HG03457 (cell line): ENCODE results near the gene ENOX1.

ENCODE experiments used
- ATAC-seq: cut with Tn5 transposase; IDR thresholded peaks from one replicate; pipeline ENCODE4 v1.9.1; 2021; ENCODE audit warnings: moderate number of reproducible peaks; ENCODE audit not compliant: unreplicated experiment

ENOX1 gene

GRCh38 chr13:43492745-43493144 lies 294.0 kb downstream of the ENOX1 start:
- ATAC-seq: no peak

GRCh38 chr13:43492311-43492710 lies 294.5 kb downstream of the ENOX1 start:
- ATAC-seq: no peak

GRCh38 chr13:43489233-43489632 lies 297.5 kb downstream of the ENOX1 start:
- no peak for ATAC-seq

- no peak for ATAC-seq
Observed at GRCh38 chr13:43487885-43488284, 298.9 kb downstream of the ENOX1 start.

- ATAC-seq: no peak
Observed at GRCh38 chr13:43487461-43487860, 299.3 kb downstream of the ENOX1 start.

- no peak for ATAC-seq
Observed at GRCh38 chr13:43484432-43485225, 302.1 kb downstream of the ENOX1 start.

GRCh38 chr13:43483930-43484329 lies 302.8 kb downstream of the ENOX1 start:
- ATAC-seq: no peak

GRCh38 chr13:43482641-43483040 lies 304.1 kb downstream of the ENOX1 start:
- no peak for ATAC-seq

- ATAC-seq: no peak
Observed at GRCh38 chr13:43482026-43482425, 304.7 kb downstream of the ENOX1 start.

GRCh38 chr13:43478902-43479301 lies 307.9 kb downstream of the ENOX1 start:
- no peak for ATAC-seq

- ATAC-seq: no peak
Observed at GRCh38 chr13:43478211-43478610, 308.6 kb downstream of the ENOX1 start.

GRCh38 chr13:43475140-43475539 lies 311.6 kb downstream of the ENOX1 start:
- no peak for ATAC-seq

GRCh38 chr13:43473437-43473836 lies 313.3 kb downstream of the ENOX1 start:
- ATAC-seq: no peak

- ATAC-seq: no peak
Observed at GRCh38 chr13:43472980-43473379, 313.8 kb downstream of the ENOX1 start.

GRCh38 chr13:43472339-43472738 lies 314.4 kb downstream of the ENOX1 start:
- no peak for ATAC-seq

GRCh38 chr13:43470610-43471009 lies 316.2 kb downstream of the ENOX1 start:
- ATAC-seq: no peak

GRCh38 chr13:43469791-43470190 lies 317.0 kb downstream of the ENOX1 start:
- ATAC-seq: no peak

- no peak for ATAC-seq
Observed at GRCh38 chr13:43464578-43465264, 322.1 kb downstream of the ENOX1 start.

GRCh38 chr13:43448605-43449336 lies 338.0 kb downstream of the ENOX1 start:
- no peak for ATAC-seq

- ATAC-seq: no peak
Observed at GRCh38 chr13:43446126-43446525, 340.6 kb downstream of the ENOX1 start.

GRCh38 chr13:43445668-43446067 lies 341.1 kb downstream of the ENOX1 start:
- no peak for ATAC-seq

- no peak for ATAC-seq
Observed at GRCh38 chr13:43444081-43444480, 342.7 kb downstream of the ENOX1 start.
